PC-9 (cell line): ENCODE data around the gene GOLGA8J.
"Not testable (repeated sequence)": the region's sequence is repeated elsewhere in the genome, so short reads cannot be mapped to it uniquely, and the experiment has no call there.

Experiments
- CTCF ChIP-seq: fragments of 200-600 bp; sonication (generic); conservative IDR thresholded peaks from 2 replicates; pipeline ENCODE4 v1.6.1; 2017; ENCODE audit warnings: mixed run types, antibody characterized with exemption, mild to moderate bottlenecking, moderate library complexity
- EZH2 ChIP-seq: fragments of 200-600 bp; sonication (generic); IDR thresholded peaks from 2 replicates; pipeline ENCODE4 v1.8.0; 2017; ENCODE audit warnings: antibody characterized with exemption, low read depth

GRCh38 chr15:30103941-30104507 is 21.3 kb downstream of the GOLGA8J start:
- not testable (repeated sequence) for TF ChIP-seq CTCF, EZH2
